Stimulated activated naive CD8-positive, alpha-beta T cell treated with anti-CD3 and anti-CD28 coated beads, Interleukin-15, Interleukin-2, amounts not matched to agents 100 ng/mL and 50 ng/mL, for 24 hours (primary cell): ENCODE data around the gene ATG2A.

Experiments
- H3K27ac Mint-ChIP-seq: one replicate; pipeline ENCODE4 v1.8.0; 2021; ENCODE audit warnings: mild to moderate bottlenecking, mixed read lengths
- H3K27me3 Mint-ChIP-seq: one replicate; pipeline ENCODE4 v1.8.0; 2021; ENCODE audit warnings: mixed read lengths
- H3K36me3 Mint-ChIP-seq: one replicate; pipeline ENCODE4 v1.8.0; 2021; ENCODE audit warnings: low read depth, mixed read lengths
- H3K4me1 Mint-ChIP-seq: one replicate; pipeline ENCODE4 v1.8.0; 2021; ENCODE audit warnings: low read depth, mixed read lengths
- H3K4me3 Mint-ChIP-seq: one replicate; pipeline ENCODE4 v1.8.0; 2021; ENCODE audit warnings: mild to moderate bottlenecking, mixed read lengths
- H3K9me3 Mint-ChIP-seq: one replicate; pipeline ENCODE4 v1.8.0; 2021; ENCODE audit warnings: mixed read lengths

Gene ATG2A

GRCh38 chr11:64888729-64889511 lies 28.1 kb downstream of the ATG2A start:
- H3K4me3 Mint-ChIP-seq = no peak overlapping the region
- no peaks in the 10 kb centered on the region for H3K27me3 Mint-ChIP-seq
- H3K27ac Mint-ChIP-seq = no peak overlapping the region
- H3K4me1 Mint-ChIP-seq = peaks cover 25% of the 10 kb centered on the region
- H3K36me3 Mint-ChIP-seq = no peaks in the 10 kb centered on the region
- no peaks in the 10 kb centered on the region for H3K9me3 Mint-ChIP-seq

- Mint-ChIP-seq H3K27me3 (no peaks in the 10 kb centered on the region), H3K4me3 (peak overlapping the region; percentile 57), H3K9me3 (no peaks in the 10 kb centered on the region), H3K4me1 (peaks cover 25% of the 10 kb centered on the region), H3K27ac (peak overlapping the region; percentile 84), H3K36me3 (no peaks in the 10 kb centered on the region)
Measured at GRCh38 chr11:64888406-64888728, 28.6 kb downstream of the ATG2A start.

- H3K4me1 Mint-ChIP-seq = peaks cover 25% of the 10 kb centered on the region
- H3K27ac Mint-ChIP-seq = peak overlapping the region; percentile 89
- H3K27me3 Mint-ChIP-seq = no peaks in the 10 kb centered on the region
- H3K9me3 Mint-ChIP-seq = no peaks in the 10 kb centered on the region
- H3K36me3 Mint-ChIP-seq = no peaks in the 10 kb centered on the region
- peak overlapping the region; percentile 57 for H3K4me3 Mint-ChIP-seq
Measured at GRCh38 chr11:64887757-64888405, 29.1 kb downstream of the ATG2A start.

GRCh38 chr11:64887234-64887756 lies 29.7 kb downstream of the ATG2A start:
- Mint-ChIP-seq H3K4me1 (peaks cover 25% of the 10 kb centered on the region), H3K9me3 (no peaks in the 10 kb centered on the region), H3K27ac (peak overlapping the region; percentile 89), H3K36me3 (no peaks in the 10 kb centered on the region), H3K27me3 (no peaks in the 10 kb centered on the region), H3K4me3 (peak overlapping the region; percentile 53)

- H3K27me3 Mint-ChIP-seq = no peaks in the 10 kb centered on the region
- peaks cover 36% of the 10 kb centered on the region for H3K4me1 Mint-ChIP-seq
- H3K27ac Mint-ChIP-seq = peak overlapping the region; percentile 92
- H3K4me3 Mint-ChIP-seq = peak overlapping the region; percentile 35
- no peaks in the 10 kb centered on the region for H3K36me3 Mint-ChIP-seq
- no peaks in the 10 kb centered on the region for H3K9me3 Mint-ChIP-seq
Measured at GRCh38 chr11:64885367-64886286, 31.4 kb downstream of the ATG2A start.

- Mint-ChIP-seq H3K27me3 (no peaks in the 10 kb centered on the region), H3K27ac (no peak overlapping the region), H3K4me1 (peaks cover 52% of the 10 kb centered on the region), H3K4me3 (no peak overlapping the region), H3K9me3 (no peaks in the 10 kb centered on the region), H3K36me3 (no peaks in the 10 kb centered on the region)
Measured at GRCh38 chr11:64884019-64884418, 33.0 kb downstream of the ATG2A start.

- no peak overlapping the region for H3K4me3 Mint-ChIP-seq
- no peaks in the 10 kb centered on the region for H3K36me3 Mint-ChIP-seq
- H3K27me3 Mint-ChIP-seq = no peaks in the 10 kb centered on the region
- H3K27ac Mint-ChIP-seq = no peak overlapping the region
- H3K9me3 Mint-ChIP-seq = no peaks in the 10 kb centered on the region
- peaks cover 54% of the 10 kb centered on the region for H3K4me1 Mint-ChIP-seq
Measured at GRCh38 chr11:64883575-64883974, 33.4 kb downstream of the ATG2A start.

- Mint-ChIP-seq H3K4me1 (peaks cover 48% of the 10 kb centered on the region), H3K27ac (no peak overlapping the region), H3K4me3 (no peak overlapping the region), H3K36me3 (peaks cover 4% of the 10 kb centered on the region), H3K9me3 (no peaks in the 10 kb centered on the region), H3K27me3 (no peaks in the 10 kb centered on the region)
Measured at GRCh38 chr11:64882243-64882642, 34.8 kb downstream of the ATG2A start.

GRCh38 chr11:64881476-64881875 lies 35.5 kb downstream of the ATG2A start:
- Mint-ChIP-seq H3K27ac (peak overlapping the region; percentile 97), H3K4me1 (peaks cover 55% of the 10 kb centered on the region), H3K9me3 (no peaks in the 10 kb centered on the region), H3K36me3 (peaks cover 10% of the 10 kb centered on the region), H3K4me3 (no peak overlapping the region), H3K27me3 (no peaks in the 10 kb centered on the region)

- Mint-ChIP-seq H3K36me3 (peaks cover 21% of the 10 kb centered on the region), H3K4me1 (peaks cover 57% of the 10 kb centered on the region), H3K4me3 (peak overlapping the region; percentile 75), H3K27me3 (no peaks in the 10 kb centered on the region), H3K9me3 (no peaks in the 10 kb centered on the region), H3K27ac (peak overlapping the region; percentile 97)
Measured at GRCh38 chr11:64880240-64881001, 36.6 kb downstream of the ATG2A start.

GRCh38 chr11:64879244-64879900 lies 37.6 kb downstream of the ATG2A start:
- Mint-ChIP-seq H3K4me1 (peaks cover 61% of the 10 kb centered on the region), H3K4me3 (peak overlapping the region; percentile 97), H3K27me3 (no peaks in the 10 kb centered on the region), H3K27ac (peak overlapping the region; percentile 97), H3K9me3 (no peaks in the 10 kb centered on the region), H3K36me3 (peaks cover 31% of the 10 kb centered on the region)

GRCh38 chr11:64878494-64879243 lies 38.3 kb downstream of the ATG2A start, which contains the start of gene EHD1:
Gene EHD1, minus strand, starts transcription at chr11:64878621. Its CDS starts 157 bp downstream, at chr11:64878464.
- peaks cover 68% of the 10 kb centered on the region for H3K4me1 Mint-ChIP-seq

GRCh38 chr11:64878223-64878493 lies 38.9 kb downstream of the ATG2A start:
- Mint-ChIP-seq H3K27me3 (no peaks in the 10 kb centered on the region), H3K9me3 (no peaks in the 10 kb centered on the region), H3K4me1 (peaks cover 73% of the 10 kb centered on the region), H3K27ac (peak overlapping the region; percentile 92), H3K4me3 (peak overlapping the region; percentile 97), H3K36me3 (peaks cover 39% of the 10 kb centered on the region)

More at GRCh38 chr11:64878494-64879243, 38.3 kb downstream of the ATG2A start, which contains the start of gene EHD1:
- peaks cover 34% of the 10 kb centered on the region for H3K36me3 Mint-ChIP-seq
- H3K27ac Mint-ChIP-seq = peak within 1 kb of the TSS; percentile 97
- peak within 1 kb of the TSS; percentile 97 for H3K4me3 Mint-ChIP-seq
- H3K9me3 Mint-ChIP-seq = no peaks in the 10 kb centered on the region
- no peaks in the 10 kb centered on the region for H3K27me3 Mint-ChIP-seq
